WERI-Rb-1 (cell line): ENCODE data around the gene KDM4B.

Experiments used
- DNase-seq: peaks from one replicate; pipeline ENCODE4 v3.0.0-alpha.2; 2020
- H3K27ac ChIP-seq: fragments of 250-450 bp; sonication (Bioruptor Pico); 2 replicates; pipeline ENCODE4 v1.5.1; 2020; ENCODE audit warnings: mild to moderate bottlenecking, moderate library complexity
- H3K27me3 ChIP-seq: fragments of 250-450 bp; sonication (Bioruptor Pico); 2 replicates; pipeline ENCODE4 v1.5.1; 2021; ENCODE audit warnings: mild to moderate bottlenecking, low read depth, moderate library complexity; ENCODE audit not compliant: insufficient read depth, severe bottlenecking
- H3K36me3 ChIP-seq: fragments of 250-450 bp; sonication (Bioruptor Pico); 2 replicates; pipeline ENCODE4 v1.5.1; 2020; ENCODE audit warnings: mild to moderate bottlenecking, moderate library complexity
- H3K4me3 ChIP-seq: 2 replicates; pipeline ENCODE4 v1.5.1; 2011; ENCODE audit warnings: low read depth, mild to moderate bottlenecking, control low read depth, low read length
- H3K9me3 ChIP-seq: fragments of 250-450 bp; sonication (Bioruptor Pico); 2 replicates; pipeline ENCODE4 v1.5.1; 2021; ENCODE audit warnings: mild to moderate bottlenecking, moderate library complexity; ENCODE audit not compliant: severe bottlenecking
- TF ChIP-seq, protein P1 (sequence below): IDR thresholded peaks from 2 replicates; pipeline ENCODE4 v1.5.1; 2011; ENCODE audit warnings: low read depth, mild to moderate bottlenecking, control low read depth, inconsistent platforms, low read length

KDM4B gene

DNA sequence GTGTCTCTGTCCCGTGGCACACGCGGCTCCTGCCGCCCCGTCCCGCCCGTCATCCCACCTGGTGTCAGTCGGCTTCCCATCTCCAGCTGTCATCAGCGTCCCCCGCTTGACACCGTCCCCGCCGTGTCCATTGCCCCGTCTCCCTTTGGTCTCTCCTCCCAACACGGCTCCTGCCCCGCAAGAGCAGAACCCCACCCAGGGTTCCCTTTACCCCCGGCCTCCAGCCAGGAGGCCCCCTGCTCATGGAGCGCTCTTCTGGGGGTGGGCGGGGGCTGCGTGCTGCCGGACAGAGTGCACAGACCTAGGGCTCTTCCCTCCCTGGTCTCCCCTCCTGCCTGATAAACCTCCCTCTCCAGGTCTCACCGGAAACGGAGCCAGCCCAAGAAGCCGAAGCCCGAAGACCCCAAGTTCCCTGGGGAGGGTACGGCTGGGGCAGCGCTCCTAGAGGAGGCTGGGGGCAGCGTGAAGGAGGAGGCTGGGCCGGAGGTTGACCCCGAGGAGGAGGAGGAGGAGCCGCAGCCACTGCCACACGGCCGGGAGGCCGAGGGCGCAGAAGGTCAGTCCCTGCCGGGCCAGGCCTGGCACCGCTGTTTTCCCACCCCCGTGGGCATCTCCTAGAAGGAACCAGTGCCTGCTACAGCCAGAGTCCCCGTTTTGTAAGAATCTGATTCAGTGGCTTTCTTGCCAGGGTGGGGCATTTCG, 150.5 kb downstream of the KDM4B start:
- TF ChIP-seq, protein P1, sequence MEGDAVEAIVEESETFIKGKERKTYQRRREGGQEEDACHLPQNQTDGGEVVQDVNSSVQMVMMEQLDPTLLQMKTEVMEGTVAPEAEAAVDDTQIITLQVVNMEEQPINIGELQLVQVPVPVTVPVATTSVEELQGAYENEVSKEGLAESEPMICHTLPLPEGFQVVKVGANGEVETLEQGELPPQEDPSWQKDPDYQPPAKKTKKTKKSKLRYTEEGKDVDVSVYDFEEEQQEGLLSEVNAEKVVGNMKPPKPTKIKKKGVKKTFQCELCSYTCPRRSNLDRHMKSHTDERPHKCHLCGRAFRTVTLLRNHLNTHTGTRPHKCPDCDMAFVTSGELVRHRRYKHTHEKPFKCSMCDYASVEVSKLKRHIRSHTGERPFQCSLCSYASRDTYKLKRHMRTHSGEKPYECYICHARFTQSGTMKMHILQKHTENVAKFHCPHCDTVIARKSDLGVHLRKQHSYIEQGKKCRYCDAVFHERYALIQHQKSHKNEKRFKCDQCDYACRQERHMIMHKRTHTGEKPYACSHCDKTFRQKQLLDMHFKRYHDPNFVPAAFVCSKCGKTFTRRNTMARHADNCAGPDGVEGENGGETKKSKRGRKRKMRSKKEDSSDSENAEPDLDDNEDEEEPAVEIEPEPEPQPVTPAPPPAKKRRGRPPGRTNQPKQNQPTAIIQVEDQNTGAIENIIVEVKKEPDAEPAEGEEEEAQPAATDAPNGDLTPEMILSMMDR: no peak
- DNase-seq: no peak
- H3K36me3 ChIP-seq: peaks cover 32% of the 10 kb centered on the region

DNA sequence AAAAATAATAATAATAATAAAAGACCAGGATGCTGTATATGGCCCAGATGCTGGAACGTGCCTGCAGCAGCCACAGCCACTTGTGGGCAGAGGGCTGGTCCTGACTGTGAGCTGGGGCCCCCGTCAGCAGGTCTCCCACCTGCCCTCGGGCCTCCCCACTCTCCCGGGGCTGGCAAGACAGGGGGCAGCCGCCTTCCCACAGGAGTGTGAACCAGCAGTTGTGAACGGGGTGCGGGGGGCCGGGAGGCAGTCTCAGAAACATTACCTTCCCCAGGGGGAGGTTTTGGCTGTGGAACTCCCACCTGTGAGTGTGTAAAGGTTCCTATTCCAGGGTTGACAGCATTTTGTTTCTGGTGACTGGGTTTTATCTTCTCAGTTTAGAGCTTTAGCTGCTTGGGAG, 151.4 kb downstream of the KDM4B start:
- H3K4me3 ChIP-seq: no peak overlapping the region
- TF ChIP-seq, protein P1: no peak
- H3K27ac ChIP-seq: no peak overlapping the region
- H3K27me3 ChIP-seq: no peaks in the 10 kb centered on the region
- H3K36me3 ChIP-seq: peaks cover 34% of the 10 kb centered on the region
- H3K9me3 ChIP-seq: no peaks in the 10 kb centered on the region
- no peak for DNase-seq

More for the DNA sequence above, 150.5 kb downstream of the KDM4B start:
- Histone ChIP-seq H3K4me3 (no peak overlapping the region), H3K27ac (no peak overlapping the region), H3K9me3 (no peaks in the 10 kb centered on the region), H3K27me3 (no peaks in the 10 kb centered on the region)

DNA sequence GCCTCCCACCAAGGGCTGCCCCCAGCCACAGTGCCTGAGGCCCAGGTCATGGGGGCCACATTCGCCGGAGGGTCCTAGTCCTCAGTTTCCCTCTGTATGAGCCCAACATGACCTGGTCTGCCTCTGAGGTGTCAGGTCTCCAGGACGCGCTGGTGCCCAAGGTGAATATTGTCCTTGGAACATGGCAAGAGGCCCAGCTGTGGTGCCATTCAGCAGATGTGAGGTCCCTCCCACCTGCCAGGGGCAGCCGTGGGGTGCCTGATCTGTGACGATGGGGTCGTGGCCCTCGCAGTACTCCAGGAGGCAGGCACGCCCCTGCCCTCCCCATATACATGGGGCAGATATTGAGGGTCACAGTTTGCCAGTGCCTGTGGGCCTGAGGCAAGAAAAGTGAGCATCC, 151.9 kb downstream of the KDM4B start:
- TF ChIP-seq, protein P1: no peak
- H3K36me3 ChIP-seq: peaks cover 34% of the 10 kb centered on the region
- H3K9me3 ChIP-seq: no peaks in the 10 kb centered on the region
- no peak for DNase-seq
- H3K4me3 ChIP-seq: no peak overlapping the region
- no peaks in the 10 kb centered on the region for H3K27me3 ChIP-seq
- H3K27ac ChIP-seq: no peak overlapping the region

DNA sequence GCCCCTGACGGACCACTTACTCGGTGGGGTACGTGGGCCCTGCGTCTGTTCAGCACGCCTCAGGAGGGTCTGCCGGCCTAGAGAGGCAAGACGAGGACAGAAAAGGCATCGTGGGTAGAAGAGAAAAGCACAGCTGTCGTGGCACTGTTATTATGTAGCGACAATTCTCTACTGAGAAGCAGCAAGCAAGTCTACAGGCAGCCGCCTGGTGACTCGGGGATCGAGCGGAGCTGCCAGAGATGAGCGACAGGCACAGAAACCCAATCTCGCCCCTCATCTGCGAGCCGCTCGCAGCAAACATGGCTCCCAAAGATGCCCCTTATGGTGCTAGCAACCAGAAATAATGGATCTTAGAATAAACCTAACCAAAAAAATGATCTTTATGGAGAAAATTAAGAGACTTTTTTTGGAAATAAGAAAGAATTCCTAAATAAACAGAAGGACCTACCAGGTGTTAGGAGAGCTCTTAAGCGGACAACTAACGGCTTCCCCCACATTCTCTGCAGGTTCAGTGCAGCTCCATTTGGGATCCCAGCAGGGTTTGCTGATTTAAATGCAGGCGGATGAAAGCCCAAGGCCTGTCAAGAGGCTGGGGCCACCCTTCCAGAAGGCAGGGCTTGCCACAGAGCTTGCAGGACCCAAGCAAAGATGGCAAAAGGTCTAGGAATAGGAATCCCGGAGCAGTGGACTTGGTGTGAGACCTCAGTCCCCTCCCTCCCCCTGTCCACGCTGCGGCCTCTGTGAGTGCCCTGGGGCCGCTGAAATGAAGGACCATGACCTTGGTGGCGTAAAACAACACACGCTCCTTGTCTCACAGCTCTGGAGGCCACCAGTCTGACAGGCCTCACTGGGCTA, 152.6 kb downstream of the KDM4B start:
- H3K36me3 ChIP-seq: peaks cover 34% of the 10 kb centered on the region
- H3K27ac ChIP-seq: no peak overlapping the region
- no peak overlapping the region for H3K4me3 ChIP-seq
- H3K9me3 ChIP-seq: no peaks in the 10 kb centered on the region
- H3K27me3 ChIP-seq: no peaks in the 10 kb centered on the region
- DNase-seq: no peak
- TF ChIP-seq, protein P1: no peak

DNA sequence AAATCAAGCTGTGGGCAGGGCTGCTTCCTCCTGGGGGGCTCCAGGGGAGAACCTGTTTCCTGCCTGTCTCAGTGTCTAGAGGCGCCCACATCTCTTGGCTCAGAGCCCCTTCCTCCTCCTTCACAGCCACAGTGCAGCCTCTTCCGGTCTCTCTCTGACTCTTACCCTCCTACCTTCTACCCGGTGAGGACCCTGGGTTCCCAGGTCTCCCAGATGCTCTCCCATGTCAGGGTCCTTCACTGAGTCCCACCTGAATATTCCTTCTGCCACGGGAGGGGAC, 153.1 kb downstream of the KDM4B start:
- Histone ChIP-seq H3K9me3 (no peaks in the 10 kb centered on the region), H3K27ac (no peak overlapping the region), H3K36me3 (peaks cover 34% of the 10 kb centered on the region), H3K4me3 (no peak overlapping the region), H3K27me3 (no peaks in the 10 kb centered on the region)
- TF ChIP-seq, protein P1: no peak
- DNase-seq: no peak
